GM12865 (cell line): ENCODE measurements around the gene FLYWCH1.

ENCODE experiments used
- DNase-seq: peaks from one replicate; pipeline ENCODE4 v3.0.0; 2010; ENCODE audit warnings: low read depth
- H3K4me3 ChIP-seq: 2 replicates; pipeline ENCODE4 v1.5.1; 2011; ENCODE audit warnings: mild to moderate bottlenecking, low read depth, low read length, control low read depth
- CTCF ChIP-seq: IDR thresholded peaks from 2 replicates; pipeline ENCODE4 v1.5.1; 2011; ENCODE audit warnings: low read length, control low read depth, low read depth, inconsistent platforms; ENCODE audit not compliant: insufficient read depth; ENCODE audit errors: missing control alignments

FLYWCH1 gene

GRCh38 chr16:2883458-2883908, 28.2 kb upstream of the FLYWCH1 start:
- DNase-seq, result peak; percentile 14
- peak overlapping the region; percentile 85 for H3K4me3 ChIP-seq
- TF ChIP-seq CTCF, result no peak

- DNase-seq, result no peak
- TF ChIP-seq CTCF, result no peak
- H3K4me3 ChIP-seq, result peak overlapping the region; percentile 85
Measured at GRCh38 chr16:2884041-2884451, 27.7 kb upstream of the FLYWCH1 start.

- H3K4me3 ChIP-seq, result no peak overlapping the region
- TF ChIP-seq CTCF, result no peak
- DNase-seq, result no peak
Measured at GRCh38 chr16:2894231-2894630, 17.5 kb upstream of the FLYWCH1 start.

- no peak for DNase-seq
- H3K4me3 ChIP-seq, result no peak overlapping the region
- TF ChIP-seq CTCF, result no peak
Measured at GRCh38 chr16:2895813-2896212, 15.9 kb upstream of the FLYWCH1 start.

GRCh38 chr16:2896480-2897010, 15.2 kb upstream of the FLYWCH1 start:
- DNase-seq, result no peak
- no peak overlapping the region for H3K4me3 ChIP-seq
- no peak for TF ChIP-seq CTCF

- TF ChIP-seq CTCF, result no peak
- peak; percentile 45 for DNase-seq
- H3K4me3 ChIP-seq, result no peak overlapping the region
Measured at GRCh38 chr16:2897110-2897509, 14.6 kb upstream of the FLYWCH1 start.
